Hippocampal formation (tissue), 2 donors: Measurements from ENCODE around the gene PLPP3.

ENCODE experiments used
- DNase-seq, 2 donors: peaks; one replicate each; lab custom pipeline; 2025; lab: John Stamatoyannopoulos, UW

Gene PLPP3

GRCh38 chr1:56548571-56548970 is 30.8 kb downstream of the PLPP3 start:
- DNase-seq: no peak

GRCh38 chr1:56547977-56548376 is 31.4 kb downstream of the PLPP3 start:
- no peak for DNase-seq

- DNase-seq: no peak
Measured at GRCh38 chr1:56547473-56547872, 31.9 kb downstream of the PLPP3 start.

GRCh38 chr1:56545711-56546110 is 33.7 kb downstream of the PLPP3 start:
- no peak for DNase-seq

GRCh38 chr1:56543783-56544612 is 35.4 kb downstream of the PLPP3 start:
- DNase-seq: no peak

GRCh38 chr1:56542651-56543050 is 36.7 kb downstream of the PLPP3 start:
- no peak for DNase-seq

- no peak for DNase-seq
Measured at GRCh38 chr1:56541408-56541807, 38.0 kb downstream of the PLPP3 start.

GRCh38 chr1:56540467-56540866 is 38.9 kb downstream of the PLPP3 start:
- DNase-seq: no peak

- DNase-seq: no peak
Measured at GRCh38 chr1:56539520-56539931, 39.8 kb downstream of the PLPP3 start.

GRCh38 chr1:56538532-56538931 is 40.8 kb downstream of the PLPP3 start:
- peak in 1 of 2 donors; percentile 21 for DNase-seq

GRCh38 chr1:56537660-56538059 is 41.7 kb downstream of the PLPP3 start:
- DNase-seq: no peak

GRCh38 chr1:56535939-56536338 is 43.4 kb downstream of the PLPP3 start:
- no peak for DNase-seq

GRCh38 chr1:56535362-56535761 is 44.0 kb downstream of the PLPP3 start:
- no peak for DNase-seq

GRCh38 chr1:56534130-56534651 is 45.2 kb downstream of the PLPP3 start:
- no peak for DNase-seq

- DNase-seq: no peak
Measured at GRCh38 chr1:56533621-56534020, 45.7 kb downstream of the PLPP3 start.

GRCh38 chr1:56533197-56533596 is 46.2 kb downstream of the PLPP3 start:
- no peak for DNase-seq

GRCh38 chr1:56532350-56532683 is 47.0 kb downstream of the PLPP3 start:
- DNase-seq: no peak

- DNase-seq: no peak
Measured at GRCh38 chr1:56531624-56532349, 47.6 kb downstream of the PLPP3 start.

- no peak for DNase-seq
Measured at GRCh38 chr1:56529801-56530200, 49.6 kb downstream of the PLPP3 start.

GRCh38 chr1:56527548-56528302 is 51.6 kb downstream of the PLPP3 start:
- DNase-seq: no peak

- no peak for DNase-seq
Measured at GRCh38 chr1:56526571-56527174, 52.7 kb downstream of the PLPP3 start.

- DNase-seq: peak in 1 of 2 donors; percentile 22
Measured at GRCh38 chr1:56525489-56526041, 53.8 kb downstream of the PLPP3 start.
